Activated CD4-positive, alpha-beta T cell treated with anti-CD3 and anti-CD28 coated beads, Interleukin-2, amount 50 U/mL, for 48 hours (primary cell): ENCODE measurements around the gene RSPH9.
"Not testable (repeated sequence)": the region's sequence is repeated elsewhere in the genome, so short reads cannot be mapped to it uniquely, and the experiment has no call there.

Experiments
- DNase-seq, 2 experiments: peaks; one replicate each; pipeline ENCODE4 v3.0.0-alpha.2; 2020

Gene RSPH9

DNA sequence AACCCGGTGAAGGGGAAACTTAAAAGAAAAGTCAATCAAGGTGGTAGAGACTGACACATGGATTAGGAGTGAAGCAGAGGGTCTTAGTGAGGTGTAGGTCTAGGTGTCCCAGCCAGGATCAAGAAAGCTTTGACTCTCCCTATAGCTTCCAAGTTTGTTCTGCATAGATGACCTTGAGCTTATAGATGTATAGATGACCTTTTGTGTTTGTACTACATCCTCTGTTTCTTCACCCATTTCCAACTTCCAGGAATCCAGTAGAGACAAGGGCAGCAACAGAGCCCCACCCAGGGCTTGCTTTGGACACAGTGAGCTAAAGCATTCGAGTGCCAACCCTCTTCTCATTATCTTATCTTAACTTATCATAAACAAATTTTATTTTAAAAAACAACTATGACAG lies 44.6 kb downstream of the RSPH9 start:
- no peak for DNase-seq

GRCh38 chr6:43695215-43695966 lies 50.6 kb downstream of the RSPH9 start:
- DNase-seq: no peak

DNA sequence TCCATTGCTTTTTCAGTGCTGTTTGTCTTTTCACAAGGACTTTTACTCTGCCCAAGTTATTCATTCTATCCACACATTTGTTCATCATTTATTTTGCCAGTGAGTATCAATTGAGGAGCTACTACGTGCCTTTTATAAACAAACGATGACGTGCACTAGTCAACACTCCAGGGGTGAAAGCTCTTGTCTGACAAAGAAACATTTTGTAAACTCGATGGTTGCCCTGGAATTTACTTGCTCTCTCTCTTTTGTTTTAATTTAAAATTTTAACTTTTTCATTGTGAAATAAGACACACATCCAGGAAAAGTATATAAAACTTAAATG lies 51.1 kb downstream of the RSPH9 start:
- no peak for DNase-seq

DNA sequence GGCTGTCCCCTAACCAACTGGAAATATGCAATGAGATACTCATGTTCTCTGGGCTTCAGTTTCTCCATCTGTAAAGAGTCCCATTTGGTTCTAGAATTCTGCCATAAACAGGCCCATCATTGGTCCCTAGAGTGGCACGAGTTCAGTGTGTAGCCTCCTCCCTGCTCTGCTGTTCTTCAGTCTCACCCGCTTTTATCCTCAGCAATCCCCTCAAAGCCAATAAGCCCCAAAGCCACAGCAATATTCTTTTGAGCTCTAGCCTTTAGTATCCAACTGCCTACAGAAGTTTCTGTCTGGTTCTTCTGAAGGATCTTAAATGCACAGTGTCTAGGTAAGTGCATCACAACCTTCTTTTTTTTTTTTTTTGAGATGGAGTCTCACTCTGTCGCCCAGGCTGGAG lies 52.6 kb downstream of the RSPH9 start:
- DNase-seq: no peak

DNA sequence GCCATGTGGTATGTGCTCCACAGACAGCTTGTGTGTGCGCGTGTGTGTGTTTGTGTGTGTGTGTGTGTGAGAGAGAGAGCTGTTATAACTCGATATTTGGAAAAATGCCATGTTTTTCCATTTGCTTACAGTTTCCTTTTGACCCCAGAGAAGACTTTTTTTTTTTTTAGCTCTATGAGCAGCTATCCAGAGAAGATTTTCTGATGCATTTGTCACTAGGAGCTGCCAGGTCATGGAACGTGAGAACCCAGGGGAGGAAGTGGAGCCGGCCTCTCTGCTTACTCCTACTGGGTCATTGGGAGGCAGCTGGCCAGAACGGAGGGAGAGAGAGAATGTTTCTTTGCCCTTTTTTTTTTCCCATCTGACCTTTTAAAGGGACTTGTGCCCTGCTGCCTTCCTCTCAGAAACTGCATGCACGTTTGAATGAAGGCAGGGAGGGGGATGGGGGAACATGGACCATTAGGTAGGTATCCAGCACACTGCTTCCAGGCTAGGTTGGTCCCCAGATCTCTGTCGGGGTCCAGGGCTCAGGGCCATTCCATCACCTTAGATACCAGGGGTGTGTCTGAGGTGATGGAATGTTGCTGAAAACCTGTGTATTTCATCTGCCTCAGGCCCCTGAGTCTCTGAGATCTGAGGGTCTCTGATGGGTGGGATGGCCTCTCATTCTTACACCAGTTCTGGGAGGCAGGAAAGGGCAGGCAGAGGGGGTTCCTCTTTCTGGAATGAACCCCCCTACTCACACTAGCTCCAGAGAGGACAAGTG lies 53.9 kb downstream of the RSPH9 start:
- DNase-seq: no peak

GRCh38 chr6:43699564-43700186 lies 54.8 kb downstream of the RSPH9 start:
- no peak for DNase-seq

DNA sequence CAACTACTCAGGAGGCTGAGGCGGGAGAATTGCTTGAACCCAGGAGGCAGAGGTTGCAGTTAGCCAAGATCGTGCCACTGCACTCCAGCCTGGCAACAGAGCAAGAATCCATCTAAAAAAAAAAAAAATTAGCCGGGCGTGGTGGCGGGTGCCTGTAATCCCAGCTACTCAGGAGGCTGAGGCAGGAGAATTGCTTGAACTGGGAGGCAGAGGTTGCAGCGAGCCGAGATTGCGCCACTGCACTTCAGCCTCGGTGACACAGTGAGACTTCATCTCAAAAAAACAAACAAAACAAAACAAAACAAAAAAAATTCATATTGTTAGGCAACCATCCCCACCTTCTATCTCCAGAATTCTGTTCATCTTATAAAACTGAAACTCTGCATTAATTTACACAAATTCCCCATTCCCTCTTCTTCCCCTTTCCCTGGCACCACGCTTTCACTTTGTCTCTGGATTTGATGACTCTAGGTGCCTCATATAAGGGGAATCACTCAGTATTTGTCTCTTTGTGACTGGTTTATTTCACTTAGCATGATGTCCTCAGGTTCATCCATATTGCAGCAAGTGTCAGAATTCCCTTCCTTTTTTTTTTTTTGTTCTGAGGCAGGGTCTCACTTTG lies 56.2 kb downstream of the RSPH9 start:
- not testable (repeated sequence) for DNase-seq

- DNase-seq: no peak
Observed at GRCh38 chr6:43702171-43702533, 57.3 kb downstream of the RSPH9 start.

DNA sequence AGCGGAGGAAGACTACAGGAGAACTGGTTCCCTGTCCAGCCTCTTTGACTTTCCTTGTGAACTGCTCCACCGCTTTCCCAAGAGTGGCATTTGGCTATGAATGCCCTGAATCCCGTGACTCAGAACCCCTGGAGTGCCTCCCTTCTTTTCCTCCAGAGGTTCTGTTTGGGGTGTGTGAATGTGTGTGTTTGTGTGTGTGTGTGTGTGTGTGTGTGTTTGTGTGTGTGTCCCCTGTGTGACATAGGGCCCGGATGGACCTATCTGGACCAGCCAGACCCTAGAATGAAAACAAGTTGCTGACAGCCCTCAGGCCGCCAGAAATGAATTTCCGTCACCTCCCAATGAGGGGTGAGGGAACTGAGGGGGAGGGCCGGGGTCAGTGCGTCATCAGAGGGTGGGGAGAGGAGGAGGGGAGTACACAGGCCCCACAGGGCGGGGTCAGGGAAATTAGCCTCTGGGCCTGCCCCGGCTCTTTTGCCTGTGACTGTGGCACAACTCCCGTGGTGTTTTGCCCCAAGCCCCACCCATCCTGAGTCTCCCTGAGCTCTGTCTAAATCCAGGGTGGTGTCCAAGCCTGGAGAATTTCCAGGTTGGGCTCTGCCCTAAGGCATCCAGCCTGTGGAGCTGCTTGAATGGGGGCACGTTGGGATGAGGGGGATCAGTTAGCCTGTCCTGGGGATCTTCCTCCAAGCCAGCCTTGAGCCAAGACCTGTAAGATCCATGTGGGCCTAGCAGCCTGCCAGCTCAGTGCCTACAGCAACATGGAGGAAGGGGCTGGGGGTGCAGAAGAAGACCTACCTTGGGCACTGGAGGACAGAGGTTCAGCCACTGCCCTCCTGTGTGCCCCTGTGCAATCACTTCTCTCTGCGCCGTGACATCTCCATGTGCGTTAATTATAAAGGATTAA lies 58.0 kb downstream of the RSPH9 start:
- peak; percentile 17 to 22 for DNase-seq

DNA sequence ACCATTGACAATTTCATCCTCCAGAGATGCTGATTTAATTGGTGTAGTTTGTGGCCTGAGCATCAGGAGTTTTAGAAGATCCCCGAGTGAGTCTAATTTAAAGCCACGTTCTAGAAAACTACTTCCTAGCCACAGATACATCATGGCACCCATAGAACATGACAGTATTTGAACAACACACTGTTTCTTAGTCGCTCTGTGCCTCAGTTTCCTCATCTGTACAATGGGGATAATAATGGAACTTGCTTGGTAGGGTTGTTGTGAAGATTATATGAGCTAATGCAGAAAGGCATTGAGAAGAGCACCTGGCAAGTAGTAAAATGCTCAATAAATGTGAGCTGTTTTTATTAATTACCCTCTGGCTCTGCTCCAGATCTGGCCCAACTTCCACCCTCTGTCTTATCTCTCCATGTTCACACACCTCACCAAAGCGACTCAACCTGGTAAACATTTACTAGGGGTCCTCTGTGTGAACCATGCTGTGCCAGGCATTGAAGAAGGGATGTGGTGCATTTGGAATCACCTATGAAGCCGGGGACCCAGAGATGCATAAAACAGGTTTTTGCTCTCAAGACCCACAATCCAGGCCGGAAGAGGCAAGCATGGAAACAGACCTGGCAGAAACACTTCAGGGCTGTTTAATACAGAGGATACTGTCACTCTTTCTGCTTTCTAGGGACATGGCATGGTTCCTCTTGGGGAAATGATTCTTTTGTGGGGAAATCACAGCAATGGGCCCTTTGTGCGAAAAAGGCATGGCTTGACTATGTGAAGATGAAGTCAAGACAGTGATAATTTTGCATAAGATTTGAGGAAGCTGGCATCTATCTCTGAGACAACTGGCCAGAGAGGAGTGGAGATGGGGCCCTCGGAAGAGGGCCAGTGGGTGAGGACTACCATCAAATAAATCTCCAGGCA lies 58.9 kb downstream of the RSPH9 start:
- no peak for DNase-seq

DNA sequence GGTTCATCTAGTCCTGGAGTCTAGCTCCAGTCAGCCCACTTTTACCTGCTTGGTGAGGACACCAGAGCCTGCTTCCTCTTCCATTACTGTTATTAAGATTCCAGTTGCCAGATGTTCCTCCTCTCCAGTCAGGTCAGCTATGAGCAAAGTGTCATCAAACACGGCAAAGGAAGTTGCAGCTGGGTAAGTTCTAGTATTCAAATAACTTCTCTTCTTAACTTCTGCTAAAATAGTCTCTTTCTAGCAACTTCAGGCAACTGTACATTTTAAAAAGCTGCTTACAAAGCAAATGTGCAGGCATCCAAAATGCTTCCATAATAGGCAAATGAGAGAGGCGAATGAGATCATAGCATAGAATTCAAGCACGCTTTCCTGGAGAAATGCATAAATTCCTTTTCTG lies 61.2 kb downstream of the RSPH9 start:
- no peak for DNase-seq

- no peak for DNase-seq
Observed at GRCh38 chr6:43706788-43707187, 62.0 kb downstream of the RSPH9 start.

GRCh38 chr6:43707269-43707668 lies 62.4 kb downstream of the RSPH9 start:
- no peak for DNase-seq

DNA sequence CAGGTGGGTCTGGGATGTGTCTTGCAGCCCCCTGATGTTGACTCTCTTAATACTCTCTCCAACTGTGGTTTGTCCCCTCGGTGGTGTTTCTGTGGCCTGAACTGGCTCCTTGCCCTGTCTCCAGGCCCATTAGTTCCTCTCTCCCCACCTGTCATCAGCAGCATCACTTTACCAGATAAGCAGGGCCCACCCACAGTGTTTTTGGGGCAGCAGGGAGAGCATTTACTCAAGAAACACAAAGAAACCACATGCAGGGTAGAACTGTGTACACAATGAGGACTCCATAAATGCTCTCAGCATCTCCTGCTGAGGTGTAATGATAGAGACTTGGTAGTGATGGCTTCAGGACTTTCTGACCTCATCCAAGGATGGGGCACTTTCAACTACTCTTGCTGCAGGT lies 62.9 kb downstream of the RSPH9 start:
- DNase-seq: no peak

- peak in 1 of 2 experiments; percentile 27 for DNase-seq
Observed at GRCh38 chr6:43708860-43709653, 64.2 kb downstream of the RSPH9 start.

- no peak for DNase-seq
Observed at GRCh38 chr6:43709654-43710303, 64.9 kb downstream of the RSPH9 start.

- no peak for DNase-seq
Observed at GRCh38 chr6:43710576-43710975, 65.7 kb downstream of the RSPH9 start.

DNA sequence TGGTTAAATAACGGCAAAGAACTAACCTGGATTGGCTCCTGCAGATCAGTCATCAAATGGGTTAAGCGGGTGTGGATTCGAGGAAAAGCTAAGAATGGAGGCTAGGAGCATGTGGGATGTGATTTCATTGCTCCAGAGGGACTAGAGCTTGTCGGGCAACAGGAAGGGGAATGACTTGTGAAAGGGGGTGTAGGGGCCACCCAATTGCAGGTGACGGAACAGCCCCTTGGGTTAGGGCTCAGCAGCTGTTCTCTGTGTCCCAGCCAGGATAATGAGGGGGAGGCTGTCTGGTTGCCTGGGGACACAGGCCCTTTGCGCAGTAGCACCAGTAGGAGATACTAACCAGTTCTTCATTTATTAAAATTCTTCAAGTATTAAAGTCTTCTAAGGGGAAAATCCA lies 67.7 kb downstream of the RSPH9 start:
- no peak for DNase-seq

DNA sequence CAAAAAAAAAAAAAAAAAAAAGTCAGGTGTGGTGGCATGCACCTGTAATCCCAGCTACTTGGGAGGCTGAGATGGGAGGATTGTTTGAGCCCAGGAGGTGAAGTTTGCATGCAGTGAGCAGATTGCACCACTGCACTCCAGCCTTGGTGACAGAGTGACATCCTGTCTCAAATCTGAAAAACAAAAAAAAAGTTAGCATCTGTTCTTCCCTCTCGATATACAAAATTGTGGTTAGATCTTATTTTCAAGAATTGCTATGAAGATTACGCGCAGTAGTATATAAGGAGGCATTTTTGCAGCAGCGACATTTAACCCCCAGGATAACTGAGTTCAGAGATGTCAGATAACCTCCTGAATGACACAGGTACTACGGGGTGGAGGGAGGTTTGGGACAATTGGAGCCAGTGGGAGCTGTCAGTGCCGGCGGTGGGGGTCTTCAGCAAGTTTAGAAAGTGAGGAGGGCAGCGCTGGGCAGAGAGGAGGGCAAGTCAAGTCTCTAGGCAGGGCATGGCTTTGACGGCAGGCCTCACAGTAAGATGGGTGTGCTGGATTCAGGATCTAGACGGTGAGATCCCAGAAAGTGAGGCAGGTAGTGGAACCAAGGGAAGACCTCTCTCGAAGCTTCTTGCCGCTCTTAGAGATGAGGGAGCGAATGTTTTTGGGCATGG lies 68.9 kb downstream of the RSPH9 start:
- DNase-seq: no peak
